Type B pancreatic cell (in vitro differentiated cells): ENCODE measurements around the gene U2AF1L4. TPM values are rescaled to one million over a fixed set of nuclear protein-coding genes. Genes with fewer than 3 reads are reported as not detected.

Source experiments
- DNase-seq: peaks from one replicate; pipeline ENCODE4 v3.0.0; 2021; ENCODE audit warnings: mixed read lengths; ENCODE audit not compliant: unreplicated experiment; ENCODE audit errors: extremely low spot score
- H3K27ac Mint-ChIP-seq: 2 replicates; pipeline ENCODE4 v1.8.0; 2021; ENCODE audit warnings: mild to moderate bottlenecking, mixed read lengths
- H3K27me3 Mint-ChIP-seq: 2 replicates; pipeline ENCODE4 v1.8.0; 2021; ENCODE audit warnings: mixed read lengths
- H3K36me3 Mint-ChIP-seq: 2 replicates; pipeline ENCODE4 v1.8.0; 2021; ENCODE audit warnings: mixed read lengths
- H3K4me1 Mint-ChIP-seq: one replicate; pipeline ENCODE4 v1.8.0; 2021; ENCODE audit warnings: mixed read lengths; ENCODE audit not compliant: unreplicated experiment
- H3K4me3 Mint-ChIP-seq: 2 replicates; pipeline ENCODE4 v1.8.0; 2021; ENCODE audit warnings: mild to moderate bottlenecking, mixed read lengths
- H3K9me3 Mint-ChIP-seq: 2 replicates; pipeline ENCODE4 v1.8.0; 2021; ENCODE audit warnings: mixed read lengths
- total RNA-seq: library from RNA; stranded (reverse); gene quantifications from 2 replicates; pipeline ENCODE4 v1.2.1, GENCODE V29; 2021; ENCODE audit warnings: low replicate concordance
- TF ChIP-seq, protein P1 (sequence below): fragments of 200-600 bp; sonication (generic); conservative IDR thresholded peaks from 2 replicates; pipeline ENCODE4 v1.5.0; 2021; ENCODE audit warnings: antibody characterized with exemption, mild to moderate bottlenecking

U2AF1L4 gene
- total RNA-seq, 1 donor from 2014 or later: 25.4 TPM

DNA sequence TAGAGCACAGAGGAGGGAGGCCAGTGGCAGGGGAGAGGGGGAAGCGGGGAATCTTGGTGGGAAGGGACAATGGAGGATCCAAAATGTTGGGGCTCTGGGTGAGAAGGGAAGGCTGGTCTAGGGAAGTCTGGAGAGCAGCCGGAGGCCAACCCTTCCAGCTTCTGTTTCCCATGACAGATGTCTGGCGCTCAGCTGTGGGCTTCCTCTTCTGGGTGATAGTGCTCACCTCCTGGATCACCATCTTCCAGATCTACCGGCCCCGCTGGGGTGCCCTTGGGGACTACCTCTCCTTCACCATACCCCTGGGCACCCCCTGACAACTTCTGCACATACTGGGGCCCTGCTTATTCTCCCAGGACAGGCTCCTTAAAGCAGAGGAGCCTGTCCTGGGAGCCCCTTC is 1.3 kb upstream of the U2AF1L4 start:
- TF ChIP-seq, protein P1, sequence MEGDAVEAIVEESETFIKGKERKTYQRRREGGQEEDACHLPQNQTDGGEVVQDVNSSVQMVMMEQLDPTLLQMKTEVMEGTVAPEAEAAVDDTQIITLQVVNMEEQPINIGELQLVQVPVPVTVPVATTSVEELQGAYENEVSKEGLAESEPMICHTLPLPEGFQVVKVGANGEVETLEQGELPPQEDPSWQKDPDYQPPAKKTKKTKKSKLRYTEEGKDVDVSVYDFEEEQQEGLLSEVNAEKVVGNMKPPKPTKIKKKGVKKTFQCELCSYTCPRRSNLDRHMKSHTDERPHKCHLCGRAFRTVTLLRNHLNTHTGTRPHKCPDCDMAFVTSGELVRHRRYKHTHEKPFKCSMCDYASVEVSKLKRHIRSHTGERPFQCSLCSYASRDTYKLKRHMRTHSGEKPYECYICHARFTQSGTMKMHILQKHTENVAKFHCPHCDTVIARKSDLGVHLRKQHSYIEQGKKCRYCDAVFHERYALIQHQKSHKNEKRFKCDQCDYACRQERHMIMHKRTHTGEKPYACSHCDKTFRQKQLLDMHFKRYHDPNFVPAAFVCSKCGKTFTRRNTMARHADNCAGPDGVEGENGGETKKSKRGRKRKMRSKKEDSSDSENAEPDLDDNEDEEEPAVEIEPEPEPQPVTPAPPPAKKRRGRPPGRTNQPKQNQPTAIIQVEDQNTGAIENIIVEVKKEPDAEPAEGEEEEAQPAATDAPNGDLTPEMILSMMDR: no peak
- peak overlapping the region; percentile 100 for H3K27ac Mint-ChIP-seq
- no peak for DNase-seq
- no peaks in the 10 kb centered on the region for H3K27me3 Mint-ChIP-seq
- no peaks in the 10 kb centered on the region for H3K9me3 Mint-ChIP-seq
- no peaks in the 10 kb centered on the region for H3K36me3 Mint-ChIP-seq
- H3K4me1 Mint-ChIP-seq: peaks cover 30% of the 10 kb centered on the region
- peak overlapping the region; percentile 99 for H3K4me3 Mint-ChIP-seq

DNA sequence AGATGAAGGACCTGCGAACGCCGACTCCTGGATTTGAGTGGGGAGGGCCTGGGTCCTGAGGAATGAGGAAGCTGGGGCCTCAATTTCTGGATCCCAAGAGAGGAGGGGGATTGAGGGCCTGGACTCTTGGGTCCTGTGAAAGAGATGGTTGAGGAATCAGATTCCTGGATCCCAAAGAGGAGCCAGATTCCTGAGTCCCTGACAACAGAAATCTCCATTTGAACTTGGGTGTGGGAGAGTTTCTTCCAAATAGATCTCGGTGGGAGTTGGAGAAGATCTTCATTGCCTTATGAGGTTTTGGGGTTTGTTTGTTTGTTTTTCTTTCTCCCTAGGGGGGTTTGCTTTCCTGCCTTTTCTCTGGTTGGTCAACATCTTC is 857 bp upstream of the U2AF1L4 start:
- H3K4me3 Mint-ChIP-seq: peak overlapping the region; percentile 99
- H3K36me3 Mint-ChIP-seq: no peaks in the 10 kb centered on the region
- no peaks in the 10 kb centered on the region for H3K27me3 Mint-ChIP-seq
- no peak for DNase-seq
- no peaks in the 10 kb centered on the region for H3K9me3 Mint-ChIP-seq
- H3K4me1 Mint-ChIP-seq: peaks cover 30% of the 10 kb centered on the region
- TF ChIP-seq, protein P1: no peak
- peak overlapping the region; percentile 100 for H3K27ac Mint-ChIP-seq

DNA sequence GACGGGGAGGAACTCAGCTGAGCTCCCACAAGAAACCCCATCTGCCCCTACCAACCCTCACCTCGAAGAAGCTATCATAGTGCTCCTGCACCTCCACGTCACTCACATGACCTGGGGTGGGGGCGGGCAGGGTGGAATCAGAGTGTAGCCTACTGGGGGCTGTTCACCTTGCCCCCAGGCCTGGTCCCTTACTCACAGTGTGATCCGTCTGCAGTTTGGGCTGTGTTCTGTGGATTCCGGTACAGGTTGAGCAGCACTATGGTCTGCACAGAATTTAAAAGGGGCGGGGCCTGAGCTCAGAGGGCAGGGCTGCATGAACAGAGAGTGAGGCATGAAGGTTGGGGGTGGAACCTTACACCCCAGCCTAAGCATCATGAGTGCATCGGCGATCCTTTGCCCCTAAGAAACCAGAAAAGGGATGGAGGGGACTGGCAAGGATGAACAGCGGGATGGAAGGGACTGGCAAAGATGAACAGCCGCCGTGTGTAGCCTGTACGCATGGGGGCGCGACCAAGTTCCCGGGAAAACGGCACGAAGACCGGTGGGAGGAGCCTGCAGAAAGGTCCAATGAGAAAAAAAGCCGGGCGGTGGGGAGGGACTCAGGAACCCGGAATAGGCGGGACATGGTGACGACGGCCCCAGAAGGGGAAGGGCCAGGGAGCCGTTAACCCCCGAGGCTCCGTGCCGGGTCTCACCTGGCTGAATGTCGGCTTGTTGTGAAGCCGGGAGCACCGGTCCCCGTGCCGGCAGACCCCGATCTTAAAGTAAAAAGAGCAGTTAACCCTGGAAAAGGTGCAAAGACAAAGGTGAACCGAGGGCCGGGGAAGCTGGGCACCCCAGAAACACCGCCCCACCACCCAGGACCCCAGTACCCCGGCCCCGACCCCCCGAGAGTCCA is 539 bp downstream of the U2AF1L4 start:
- Mint-ChIP-seq H3K27ac (peak overlapping the region; percentile 100), H3K9me3 (no peaks in the 10 kb centered on the region), H3K27me3 (no peaks in the 10 kb centered on the region), H3K4me1 (peaks cover 30% of the 10 kb centered on the region), H3K36me3 (no peaks in the 10 kb centered on the region), H3K4me3 (peak overlapping the region; percentile 99)
- DNase-seq: peak; percentile 94
- TF ChIP-seq, protein P1: peak; percentile 57

DNA sequence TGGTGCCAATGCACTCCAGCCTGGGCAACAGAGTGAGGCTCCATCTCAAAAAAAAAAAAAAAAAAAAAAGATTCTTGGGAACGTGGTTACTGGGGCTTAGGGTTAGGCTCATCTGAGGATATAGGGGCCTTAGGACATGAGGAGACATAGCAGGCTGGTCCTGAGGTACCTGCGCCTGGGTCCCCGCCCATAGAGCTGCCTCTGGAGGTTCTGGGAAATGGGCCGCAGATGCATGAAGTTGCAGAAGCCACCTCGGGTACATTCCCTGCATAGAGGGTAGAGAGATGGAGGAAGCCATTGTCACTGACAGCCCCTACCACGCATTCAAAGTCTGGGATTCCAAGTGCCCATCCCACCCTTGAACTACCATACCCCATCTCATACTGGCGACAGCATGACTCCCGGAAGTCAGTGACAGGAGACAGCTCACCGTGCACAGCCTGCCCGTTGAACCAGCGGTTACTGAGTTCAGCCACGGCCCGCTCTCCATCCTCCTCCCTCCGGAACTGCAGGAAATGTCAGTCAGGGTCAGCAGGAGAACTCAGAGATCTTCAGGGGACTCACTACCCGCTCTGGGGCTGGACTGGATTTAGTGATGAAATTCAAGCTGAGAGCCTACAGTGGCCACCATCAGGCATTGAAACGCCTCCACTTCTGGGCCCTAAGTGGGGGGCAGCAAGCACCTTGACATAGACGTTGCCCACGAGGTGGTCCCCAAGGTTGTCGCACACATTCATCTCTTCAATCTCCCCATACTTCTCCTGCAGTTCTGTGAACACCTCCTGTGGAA is 1.4 kb downstream of the U2AF1L4 start:
- no peak for DNase-seq
- peaks cover 26% of the 10 kb centered on the region for H3K4me1 Mint-ChIP-seq
- peak overlapping the region; percentile 100 for H3K27ac Mint-ChIP-seq
- H3K36me3 Mint-ChIP-seq: peaks cover under 1% of the 10 kb centered on the region
- peak overlapping the region; percentile 99 for H3K4me3 Mint-ChIP-seq
- H3K9me3 Mint-ChIP-seq: no peaks in the 10 kb centered on the region
- H3K27me3 Mint-ChIP-seq: no peaks in the 10 kb centered on the region
- TF ChIP-seq, protein P1: no peak

DNA sequence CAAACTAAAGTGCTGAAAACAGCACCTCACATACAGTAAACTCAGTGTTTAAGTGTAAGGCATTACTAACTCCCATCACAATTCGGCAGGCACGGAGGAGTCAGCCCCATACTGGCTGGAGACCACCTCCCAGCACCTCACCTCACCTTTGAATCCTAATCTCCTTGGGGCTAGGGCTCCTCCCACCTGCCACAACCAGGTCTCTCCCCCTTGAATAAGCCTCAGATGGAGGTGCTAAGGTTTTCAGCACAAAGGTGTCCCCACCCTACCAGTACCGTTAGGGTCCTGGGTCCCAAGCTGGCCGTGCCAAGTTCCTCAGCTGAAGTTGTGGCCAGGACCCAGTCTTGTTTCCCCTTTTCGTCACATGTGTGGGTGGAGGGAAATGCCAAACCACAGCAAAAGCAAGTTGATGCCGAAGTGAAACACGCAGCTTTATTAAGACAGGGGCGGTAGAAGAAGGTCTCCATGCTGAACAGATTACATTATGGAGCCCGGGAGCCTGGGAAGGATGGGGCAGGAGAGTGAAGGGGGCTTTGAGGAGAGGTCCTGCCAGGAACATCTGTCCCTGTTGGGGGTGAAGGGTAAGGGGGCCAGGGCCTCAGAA is 3.0 kb downstream of the U2AF1L4 start, which contains the start of gene IGFLR1:
Gene IGFLR1 (minus strand): TSS at position 332 of the 604 bp plus-strand sequence. CDS start 1,272 bp downstream, outside the sequence.
- Mint-ChIP-seq H3K4me3 (peak within 1 kb of the TSS; percentile 55), H3K9me3 (no peaks in the 10 kb centered on the region), H3K4me1 (peaks cover 16% of the 10 kb centered on the region), H3K36me3 (peaks cover 4% of the 10 kb centered on the region), H3K27ac (peak within 1 kb of the TSS; percentile 53), H3K27me3 (no peaks in the 10 kb centered on the region)
- TF ChIP-seq, protein P1: no peak
- no peak for DNase-seq
